Activated gamma-delta T cell treated with anti-CD3 and anti-CD28 coated beads, Interleukin-2, amount 50 U/mL, for 16 hours (primary cell): ENCODE data around the gene LAMA3.

Experiments
- DNase-seq: peaks from one replicate; pipeline ENCODE4 v3.0.0-alpha.2; 2020; ENCODE audit warnings: low read depth

The LAMA3 gene

GRCh38 chr18:23970161-23971096 is 281.2 kb downstream of the LAMA3 start:
- peak; percentile 41 for DNase-seq

- DNase-seq: no peak
Measured at GRCh38 chr18:23971097-23971440, 281.8 kb downstream of the LAMA3 start.

- DNase-seq: no peak
Measured at GRCh38 chr18:23971666-23972230, 282.5 kb downstream of the LAMA3 start.

- DNase-seq: no peak
Measured at GRCh38 chr18:23972453-23972852, 283.2 kb downstream of the LAMA3 start.

GRCh38 chr18:23977103-23977502 is 287.9 kb downstream of the LAMA3 start:
- DNase-seq: no peak

GRCh38 chr18:23977719-23978483 is 288.6 kb downstream of the LAMA3 start:
- no peak for DNase-seq

- DNase-seq: no peak
Measured at GRCh38 chr18:23981369-23981980, 292.2 kb downstream of the LAMA3 start.

- DNase-seq: no peak
Measured at GRCh38 chr18:23982155-23983079, 293.2 kb downstream of the LAMA3 start.

- DNase-seq: no peak
Measured at GRCh38 chr18:23983112-23983511, 293.9 kb downstream of the LAMA3 start.

- DNase-seq: no peak
Measured at GRCh38 chr18:23986600-23987359, 297.5 kb downstream of the LAMA3 start.

- no peak for DNase-seq
Measured at GRCh38 chr18:23990474-23991410, 301.5 kb downstream of the LAMA3 start.

GRCh38 chr18:23992089-23992940 is 303.1 kb downstream of the LAMA3 start:
- no peak for DNase-seq

- DNase-seq: no peak
Measured at GRCh38 chr18:23992941-23993280, 303.7 kb downstream of the LAMA3 start.

- DNase-seq: no peak
Measured at GRCh38 chr18:23994361-23994902, 305.2 kb downstream of the LAMA3 start.

GRCh38 chr18:23995180-23995579 is 305.9 kb downstream of the LAMA3 start:
- DNase-seq: no peak

GRCh38 chr18:23998018-23998417 is 308.8 kb downstream of the LAMA3 start:
- DNase-seq: no peak

GRCh38 chr18:23998820-23999219 is 309.6 kb downstream of the LAMA3 start:
- no peak for DNase-seq
